HEK293T (cell line): ENCODE measurements around the gene SCGB3A1.

Experiments
- ARNT ChIP-seq: fragments of 450-650 bp; IDR thresholded peaks from 2 replicates; pipeline ENCODE4 v1.6.1; 2017; ENCODE audit warnings: mild to moderate bottlenecking
- BHLHE40 ChIP-seq: fragments of 450-650 bp; IDR thresholded peaks from 2 replicates; pipeline ENCODE4 v1.6.1; 2016; ENCODE audit warnings: mild to moderate bottlenecking, moderate library complexity, borderline replicate concordance
- ELF4 ChIP-seq: fragments of 450-650 bp; IDR thresholded peaks from 2 replicates; pipeline ENCODE4 v1.6.1; 2017; ENCODE audit warnings: antibody characterized with exemption
- FOXA1 ChIP-seq: fragments of 450-650 bp; IDR thresholded peaks from 2 replicates; pipeline ENCODE4 v1.6.1; 2016; ENCODE audit warnings: mild to moderate bottlenecking
- FOXM1 ChIP-seq: fragments of 450-650 bp; IDR thresholded peaks from 2 replicates; pipeline ENCODE4 v1.6.1; 2017; ENCODE audit warnings: mild to moderate bottlenecking, borderline replicate concordance
- LEF1 ChIP-seq: fragments of 450-650 bp; IDR thresholded peaks from 2 replicates; pipeline ENCODE4 v1.6.1; 2017; ENCODE audit warnings: mild to moderate bottlenecking, borderline replicate concordance
- NFRKB ChIP-seq: fragments of 450-650 bp; IDR thresholded peaks from 2 replicates; pipeline ENCODE4 v1.6.1; 2016; ENCODE audit warnings: mild to moderate bottlenecking, moderate library complexity
- SP1 ChIP-seq: fragments of 450-650 bp; IDR thresholded peaks from 2 replicates; pipeline ENCODE4 v1.6.1; 2017
- SUZ12 ChIP-seq: fragments of 450-650 bp; IDR thresholded peaks from 2 replicates; pipeline ENCODE4 v1.6.1; 2016; ENCODE audit warnings: mild to moderate bottlenecking
- TARDBP ChIP-seq: fragments of 450-650 bp; IDR thresholded peaks from 2 replicates; pipeline ENCODE4 v1.6.1; 2016
- ZNF384 ChIP-seq: fragments of 450-650 bp; IDR thresholded peaks from 2 replicates; pipeline ENCODE4 v1.6.1; 2016

DNA sequence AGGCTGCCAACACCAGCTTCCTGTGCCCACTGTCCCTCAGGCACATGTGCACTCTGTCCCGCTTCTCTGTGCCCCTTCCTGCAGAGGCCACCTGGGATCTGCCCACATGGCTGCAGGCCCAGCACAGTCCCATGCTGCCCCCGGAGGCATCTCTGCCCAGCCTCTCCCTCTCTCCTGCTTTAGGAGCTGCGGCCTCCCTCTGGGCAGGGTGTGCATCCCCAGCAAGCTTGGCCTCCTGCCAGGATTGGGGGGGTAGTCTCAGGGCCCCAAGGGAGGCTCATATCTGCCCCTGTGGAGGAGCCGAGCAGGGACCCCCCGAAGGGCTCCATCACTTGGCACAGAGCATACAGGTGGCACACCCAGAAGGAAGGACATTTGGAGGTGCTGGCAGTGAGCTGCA, 33.3 kb upstream of the SCGB3A1 start:
- TF ChIP-seq LEF1, result no peak
- no peak for TF ChIP-seq SP1
- TF ChIP-seq NFRKB, result no peak
- TF ChIP-seq SUZ12, result no peak
- TF ChIP-seq TARDBP, result no peak
- TF ChIP-seq FOXM1, result no peak
- no peak for TF ChIP-seq ARNT
- no peak for TF ChIP-seq ELF4
- TF ChIP-seq BHLHE40, result no peak
- TF ChIP-seq FOXA1, result no peak
- TF ChIP-seq ZNF384, result no peak
